Central memory CD4-positive, alpha-beta T cell (primary cell): ENCODE data around the gene FAM53A.
"Not testable (repeated sequence)": the region's sequence is repeated elsewhere in the genome, so short reads cannot be mapped to it uniquely, and the experiment has no call there.

Experiments used
- DNase-seq: peaks from one replicate; pipeline ENCODE4 v3.0.0; 2022

Gene FAM53A

DNA sequence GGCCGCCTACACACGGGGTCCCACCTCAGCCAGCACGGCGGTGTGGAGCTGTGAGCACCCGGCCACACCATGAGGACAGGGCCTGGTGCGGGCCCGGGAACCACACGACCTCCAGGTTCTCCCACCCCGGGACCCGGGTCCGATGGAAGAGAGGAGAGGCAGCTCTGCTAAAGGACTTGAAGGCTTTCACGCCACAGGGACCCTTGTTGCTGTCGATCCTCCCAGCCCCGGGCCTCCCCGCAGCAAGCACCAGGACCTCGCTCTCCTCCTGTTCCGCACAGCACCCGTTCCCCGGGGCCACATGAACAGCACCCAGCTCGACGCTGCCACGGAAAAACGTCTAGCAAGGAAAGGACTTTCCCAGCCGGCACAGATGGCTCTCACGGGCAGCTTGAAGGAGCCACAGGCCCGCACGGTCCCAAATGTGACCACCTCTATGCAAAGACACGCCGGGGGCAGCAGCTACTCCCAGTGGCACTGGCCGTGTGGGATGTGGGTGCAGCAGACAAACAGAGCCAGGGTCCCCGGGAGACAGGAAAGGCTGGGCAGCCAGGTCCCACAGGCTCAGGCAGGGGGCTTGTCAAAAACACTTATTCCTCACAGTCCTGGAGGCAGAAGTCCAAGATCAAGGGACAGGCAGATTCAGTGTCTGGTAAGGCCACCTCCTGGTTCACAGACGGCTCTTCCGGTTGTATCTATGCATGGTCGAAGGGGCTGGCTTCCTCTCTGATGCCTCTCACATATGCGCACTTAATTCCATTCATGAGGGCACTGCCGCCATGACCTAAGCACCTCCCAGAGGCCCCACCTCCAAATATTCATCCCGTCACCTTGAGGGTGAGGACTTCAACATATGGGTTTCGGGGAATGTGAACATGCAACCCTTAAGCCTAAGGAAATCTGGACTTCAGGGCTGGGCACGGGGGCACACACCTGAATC, 24.7 kb downstream of the FAM53A start:
- DNase-seq, result no peak

GRCh38 chr4:1658581-1658980, 25.5 kb downstream of the FAM53A start:
- DNase-seq, result no peak

GRCh38 chr4:1658146-1658545, 26.0 kb downstream of the FAM53A start:
- DNase-seq, result no peak

- DNase-seq, result no peak
Measured at GRCh38 chr4:1656986-1657385, 27.1 kb downstream of the FAM53A start.

- DNase-seq, result no peak
Measured at GRCh38 chr4:1656132-1656531, 28.0 kb downstream of the FAM53A start.

GRCh38 chr4:1655676-1656075, 28.4 kb downstream of the FAM53A start:
- DNase-seq, result no peak

- DNase-seq, result no peak
Measured at GRCh38 chr4:1655081-1655480, 29.0 kb downstream of the FAM53A start.

- no peak for DNase-seq
Measured at GRCh38 chr4:1654216-1654955, 29.7 kb downstream of the FAM53A start.

DNA sequence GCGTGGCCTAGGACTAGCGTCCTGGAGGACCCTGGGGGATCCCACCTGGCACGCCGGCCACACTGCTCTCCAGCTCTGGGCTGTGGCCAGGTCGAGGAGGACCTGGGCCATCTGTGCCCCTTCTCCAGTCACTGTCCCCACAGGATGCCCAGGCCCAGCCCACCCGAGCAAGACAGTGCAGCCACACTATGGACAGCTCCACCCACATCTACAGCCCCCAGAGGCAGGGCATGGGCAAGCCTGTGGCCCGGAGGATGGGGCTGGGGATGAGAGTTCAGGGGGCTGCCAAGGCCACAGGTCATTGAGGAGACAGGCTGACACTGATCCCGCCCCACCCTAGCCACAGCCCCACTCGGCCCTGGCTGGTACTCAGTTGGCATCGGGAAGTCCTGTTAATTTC, 30.3 kb downstream of the FAM53A start:
- DNase-seq, result no peak

DNA sequence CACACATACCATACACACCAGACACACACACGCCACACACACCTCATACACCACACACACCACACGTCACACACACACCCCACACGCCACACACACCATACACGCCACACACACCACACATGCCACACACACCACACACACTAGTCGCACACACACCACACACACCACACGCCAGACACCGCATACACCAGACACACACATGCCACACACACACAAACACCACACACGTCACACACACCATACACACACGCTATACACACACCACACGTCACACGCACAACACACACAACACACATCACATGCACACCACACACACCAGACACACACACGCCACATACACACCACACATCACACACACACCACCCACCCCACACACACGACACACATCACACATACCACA, 32.0 kb downstream of the FAM53A start:
- DNase-seq, result no peak

DNA sequence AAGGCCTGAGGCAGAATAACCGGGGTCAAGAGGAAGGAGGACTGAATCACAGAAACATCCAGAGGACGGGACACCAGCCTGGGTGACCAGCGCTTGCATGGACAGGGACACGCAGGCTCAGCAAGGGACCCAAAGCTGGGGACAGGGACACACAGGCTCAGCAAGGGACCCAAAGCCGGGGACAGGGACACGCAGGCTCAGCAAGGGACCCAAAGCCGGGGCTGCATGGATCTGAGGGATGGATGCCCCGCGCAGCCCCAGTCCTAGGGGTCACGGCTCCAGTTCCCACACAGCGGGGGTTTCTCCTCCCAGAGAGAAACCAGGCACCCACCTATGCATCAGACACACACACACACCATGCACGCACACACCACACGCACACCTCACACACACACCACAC, 32.5 kb downstream of the FAM53A start:
- DNase-seq, result no peak

DNA sequence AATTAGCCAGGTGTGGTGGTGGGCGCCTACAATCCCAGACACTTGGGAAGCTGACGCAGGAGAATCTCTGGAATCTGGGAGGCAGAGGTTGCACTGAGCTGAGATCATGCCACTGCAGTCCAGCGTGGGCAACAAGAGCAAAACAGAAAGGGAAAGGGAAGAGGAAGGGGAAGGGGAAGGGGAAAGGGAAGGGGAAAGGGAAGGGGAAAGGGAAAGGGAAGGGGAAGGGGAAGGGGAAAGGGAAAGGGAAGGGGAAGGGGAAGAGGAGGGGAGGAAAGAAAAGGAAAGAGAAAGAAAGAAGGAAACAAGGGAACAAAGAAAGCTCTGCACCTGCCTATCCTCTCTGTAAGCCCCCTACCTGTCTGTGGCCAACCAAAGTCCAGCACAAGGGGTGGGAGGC, 35.2 kb downstream of the FAM53A start:
- DNase-seq, result no peak

DNA sequence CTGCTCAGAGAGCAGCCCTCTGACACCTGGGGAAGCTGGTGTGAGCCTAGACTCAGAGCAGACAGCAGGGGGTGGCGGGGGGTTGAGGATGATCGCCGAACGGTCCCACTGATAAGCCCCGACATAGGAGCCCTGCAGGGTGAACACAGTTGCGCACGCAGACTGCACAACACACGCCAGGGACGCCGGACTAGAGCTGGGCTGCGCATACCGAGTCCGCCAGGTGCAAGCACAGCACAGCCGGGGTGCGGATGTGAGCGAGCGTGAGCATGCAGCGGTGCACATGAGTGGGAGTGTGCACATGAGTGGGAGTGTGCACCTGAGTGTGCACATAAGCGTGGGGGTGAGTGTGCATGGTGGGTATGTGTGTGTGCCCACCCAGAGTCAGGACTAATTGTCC, 36.7 kb downstream of the FAM53A start:
- DNase-seq, result no peak

DNA sequence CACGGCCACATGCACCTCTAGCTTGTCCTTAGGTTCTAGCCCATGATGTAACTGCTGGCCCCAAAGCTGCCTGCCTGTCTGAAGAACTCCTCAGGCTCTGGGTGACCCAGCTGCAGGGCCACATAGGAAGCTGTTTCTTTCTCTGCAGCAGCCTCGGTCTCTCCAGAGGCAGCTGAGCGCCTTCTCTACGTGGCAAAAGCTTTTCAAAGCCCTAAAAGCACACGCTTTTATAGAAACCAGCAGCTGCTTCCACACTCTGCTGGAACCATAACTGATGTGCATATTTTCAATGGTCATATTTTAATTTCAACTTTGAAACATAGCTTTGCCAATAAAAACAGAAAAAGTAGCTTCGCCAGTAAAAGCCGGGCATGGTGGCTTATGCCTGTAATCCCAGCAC, 37.4 kb downstream of the FAM53A start:
- no peak for DNase-seq

- DNase-seq, result no peak
Measured at GRCh38 chr4:1644891-1645657, 39.0 kb downstream of the FAM53A start.

- no peak for DNase-seq
Measured at GRCh38 chr4:1643971-1644735, 40.0 kb downstream of the FAM53A start.

DNA sequence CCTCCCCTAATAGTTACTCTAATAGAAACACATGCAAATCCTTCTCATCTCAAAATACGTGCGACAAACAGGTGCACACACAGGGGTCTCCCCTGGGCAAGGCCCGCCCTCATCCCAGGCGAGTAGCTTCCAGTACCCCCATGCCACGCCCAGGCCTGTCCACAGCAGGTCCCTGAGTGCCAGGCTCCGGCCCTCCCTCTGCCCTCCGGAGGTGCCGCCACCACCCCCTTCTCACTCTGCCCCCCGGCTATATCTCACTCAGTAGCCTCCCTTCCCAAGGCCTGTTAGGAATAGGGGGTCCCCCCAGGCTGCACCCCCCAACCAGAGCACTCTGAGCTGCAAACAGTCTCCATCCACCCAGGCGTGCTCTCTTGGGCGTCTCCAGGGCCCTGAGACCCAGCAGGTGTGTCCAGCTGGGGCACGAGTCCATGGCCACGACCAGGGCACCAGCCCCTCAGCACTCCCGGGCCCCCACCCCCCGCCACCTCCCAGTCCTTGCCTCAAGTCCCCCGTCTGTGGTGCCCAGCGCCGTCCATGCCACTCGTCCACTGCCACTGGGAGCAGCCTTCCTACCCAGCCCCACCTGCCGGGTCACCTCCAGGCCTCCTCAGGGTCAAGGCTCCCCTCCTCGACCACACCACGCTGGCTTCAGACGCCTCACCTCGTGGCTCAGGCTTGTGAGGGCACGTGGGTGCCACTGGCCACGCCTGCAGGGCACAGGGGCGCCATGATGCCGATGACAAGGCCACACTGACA, 41.7 kb downstream of the FAM53A start:
- no peak for DNase-seq

DNA sequence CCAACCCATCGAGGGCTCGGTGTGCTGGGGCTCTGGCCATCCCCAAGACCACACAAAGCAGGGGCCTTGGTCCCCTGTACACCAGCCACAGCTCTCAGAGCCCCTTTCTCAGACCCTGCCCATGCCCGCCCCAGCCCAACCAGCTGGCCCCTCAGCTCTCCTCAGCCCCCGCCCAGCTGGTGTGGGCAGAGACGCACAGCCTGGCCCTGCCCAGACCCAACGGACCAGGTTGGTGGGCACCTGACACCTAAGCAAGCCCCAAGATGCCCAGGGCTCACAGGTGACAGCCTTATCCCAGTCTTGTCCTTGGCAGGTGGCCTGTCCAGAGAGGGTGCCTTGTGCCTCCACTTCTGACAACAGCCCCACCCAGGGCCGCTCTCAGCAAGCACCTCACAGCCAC, 42.4 kb downstream of the FAM53A start:
- no peak for DNase-seq

DNA sequence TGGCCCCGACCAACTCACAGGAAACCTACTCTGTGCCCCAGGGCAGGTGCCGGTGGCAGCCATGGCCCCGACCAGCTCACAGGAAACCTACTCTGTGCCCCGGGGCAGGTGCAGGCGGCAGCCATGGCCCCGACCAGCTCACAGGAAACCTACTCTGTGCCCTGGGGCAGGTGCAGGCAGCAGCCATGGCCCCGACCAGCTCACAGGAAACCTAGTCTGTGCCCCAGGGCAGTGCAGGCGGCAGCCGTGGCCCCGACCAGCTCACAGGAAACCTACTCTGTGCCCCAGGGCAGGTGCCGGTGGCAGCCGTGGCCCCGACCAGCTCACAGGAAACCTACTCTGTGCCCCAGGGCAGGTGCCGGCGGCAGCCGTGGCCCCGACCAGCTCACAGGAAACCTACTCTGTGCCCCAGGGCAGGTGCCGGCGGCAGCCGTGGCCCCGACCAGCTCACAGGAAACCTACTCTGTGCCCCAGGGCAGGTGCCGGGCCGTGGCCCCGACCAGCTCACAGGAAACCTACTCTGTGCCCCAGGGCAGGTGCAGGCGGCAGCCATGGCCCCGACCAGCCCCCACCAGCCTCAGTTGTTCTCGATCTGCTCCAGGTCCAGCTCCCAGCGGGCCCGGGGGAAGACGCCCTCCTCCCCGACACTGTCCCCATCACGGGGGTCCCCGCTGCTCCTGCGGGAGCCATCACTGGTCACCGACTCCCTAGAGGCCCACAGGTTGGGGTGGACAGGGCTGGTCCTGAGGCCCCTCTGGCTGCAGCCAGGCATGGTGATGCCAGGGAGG, 43.2 kb downstream of the FAM53A start:
- DNase-seq, result not testable (repeated sequence)

- DNase-seq, result no peak
Measured at GRCh38 chr4:1640190-1640589, 43.9 kb downstream of the FAM53A start.

DNA sequence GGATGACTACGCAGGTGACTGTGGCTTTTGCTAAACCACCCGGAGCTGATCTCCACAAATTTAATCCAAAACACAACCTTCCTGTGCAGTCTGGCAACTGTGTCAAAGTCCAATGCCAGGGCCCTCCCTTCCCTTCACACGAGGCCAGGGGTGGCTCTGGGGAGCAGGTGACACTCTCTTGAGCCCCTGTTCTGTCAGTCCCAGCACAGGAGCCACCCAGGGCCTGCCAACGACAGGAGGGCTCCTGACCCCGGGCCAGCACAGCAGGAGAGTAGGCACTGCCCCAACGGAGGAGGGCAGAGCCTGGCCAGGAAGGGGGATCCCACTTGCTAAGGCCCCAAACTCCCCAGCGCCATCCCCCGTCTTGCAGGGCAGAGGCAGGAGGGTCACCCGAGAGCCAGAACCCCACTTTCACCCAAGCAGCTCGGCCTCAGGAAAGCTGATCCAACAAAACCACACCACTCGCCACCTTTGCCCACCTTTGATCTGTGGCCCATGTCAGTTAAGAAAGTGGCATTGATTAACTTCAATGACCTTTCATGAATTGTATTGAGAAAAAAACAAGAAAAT, 44.7 kb downstream of the FAM53A start:
- no peak for DNase-seq
